ENCODE measurements around the gene C5orf63.
A peak's percentile ranks its signal among the peaks of the same experiment; 100 is the strongest.
"Not testable (repeated sequence)": the region's sequence is repeated elsewhere in the genome, so short reads cannot be mapped to it uniquely, and the experiment has no call there.

Gene C5orf63

GRCh38 chr5:127030259-127031146 lies 42.8 kb downstream of the C5orf63 start, which contains the start of gene MARCHF3:
Gene MARCHF3 (minus strand): TSS chr5:127030558. CDS start chr5:126918171, 112,387 bp downstream.
- DNase-seq = peak; percentile 98 to 99 (median 98)

- DNase-seq = peak; percentile 51 to 74 (median 64)
Observed at GRCh38 chr5:127029581-127030258, 43.6 kb downstream of the C5orf63 start.

DNA sequence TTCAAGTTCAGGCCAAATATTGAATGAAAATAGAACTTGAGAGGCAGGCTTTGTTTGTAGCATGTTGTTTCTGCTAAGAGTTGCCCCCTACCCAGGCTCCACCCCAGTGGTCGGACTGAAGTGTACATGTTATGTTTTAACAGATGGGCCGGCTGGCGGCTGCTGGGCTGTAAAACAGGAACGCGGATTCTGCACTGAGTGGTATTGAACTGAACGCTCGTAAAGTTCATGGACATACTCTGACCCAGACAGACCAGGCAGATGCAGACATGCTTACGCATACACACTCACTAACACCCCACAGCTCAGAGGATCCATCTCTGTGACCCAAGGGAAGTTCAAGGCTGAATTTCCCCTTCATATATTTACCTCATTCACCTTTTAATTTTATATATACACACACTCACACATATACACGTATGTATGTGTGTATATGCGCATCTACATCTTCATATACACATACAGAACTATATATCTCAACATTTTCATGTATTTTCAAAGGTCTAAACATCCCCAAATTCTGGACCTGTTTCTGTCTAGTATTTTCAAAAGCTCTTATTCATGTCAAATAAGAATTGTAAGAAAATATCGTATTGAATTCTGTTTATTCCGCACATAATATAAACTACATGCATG lies 44.4 kb downstream of the C5orf63 start:
- DNase-seq = peak; percentile 37 to 48 (median 45)

DNA sequence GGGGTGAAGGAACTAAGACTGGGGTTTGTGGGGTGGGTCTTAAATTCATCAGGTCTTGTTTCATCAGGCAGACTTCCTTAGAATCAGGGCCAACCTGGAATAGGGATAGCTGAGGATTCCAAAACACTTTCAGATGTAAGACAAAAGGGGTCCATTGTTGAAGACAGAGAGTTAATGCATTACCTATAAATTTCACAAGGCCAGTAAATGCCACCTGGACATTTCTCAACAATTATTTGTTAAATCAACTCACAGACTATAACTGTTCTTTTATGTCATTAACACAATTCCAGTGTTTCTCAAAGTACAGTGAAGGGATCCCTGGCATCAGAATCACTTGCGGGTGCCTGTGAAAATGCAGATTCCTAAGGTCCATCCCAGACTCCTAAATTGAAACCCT lies 45.8 kb downstream of the C5orf63 start:
- no peak for DNase-seq

DNA sequence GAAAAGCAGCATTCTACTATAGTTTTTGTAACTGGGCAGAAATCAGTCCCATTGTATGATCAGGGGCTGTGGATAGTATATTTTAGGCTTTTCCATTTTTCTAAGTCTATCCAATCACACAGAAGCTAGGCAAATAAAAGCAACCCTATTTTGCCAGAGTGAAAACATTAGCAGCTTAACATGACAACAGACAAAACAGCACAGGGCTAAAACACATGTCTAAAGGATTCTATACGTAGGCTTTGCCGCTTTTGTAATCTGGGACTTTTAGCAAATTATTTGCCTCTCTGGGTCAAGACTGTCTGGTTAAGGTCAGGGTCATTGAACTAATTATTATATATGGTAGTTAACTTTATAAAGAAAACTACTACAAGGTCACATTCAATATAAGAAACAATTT lies 47.1 kb downstream of the C5orf63 start:
- DNase-seq = no peak

GRCh38 chr5:127025467-127025866 lies 47.8 kb downstream of the C5orf63 start:
- DNase-seq = no peak

DNA sequence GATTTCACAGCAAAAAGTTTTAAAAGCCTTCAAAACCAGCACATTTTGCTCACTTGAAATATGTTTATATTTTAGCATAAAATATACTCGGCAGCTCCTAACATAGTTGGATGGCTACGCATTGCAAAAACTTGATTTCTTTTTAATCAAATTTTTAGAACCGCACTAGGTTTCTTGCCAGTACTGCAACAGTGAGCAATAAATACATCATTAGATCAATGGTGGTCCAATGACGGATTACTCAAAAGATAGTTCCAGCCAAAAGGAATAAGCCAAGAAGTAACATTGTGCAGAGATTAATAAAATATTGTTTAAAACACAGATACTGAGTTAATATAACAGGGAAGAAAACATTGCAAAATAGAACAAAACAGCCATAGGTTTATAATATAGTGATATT lies 48.5 kb downstream of the C5orf63 start:
- no peak for DNase-seq

DNA sequence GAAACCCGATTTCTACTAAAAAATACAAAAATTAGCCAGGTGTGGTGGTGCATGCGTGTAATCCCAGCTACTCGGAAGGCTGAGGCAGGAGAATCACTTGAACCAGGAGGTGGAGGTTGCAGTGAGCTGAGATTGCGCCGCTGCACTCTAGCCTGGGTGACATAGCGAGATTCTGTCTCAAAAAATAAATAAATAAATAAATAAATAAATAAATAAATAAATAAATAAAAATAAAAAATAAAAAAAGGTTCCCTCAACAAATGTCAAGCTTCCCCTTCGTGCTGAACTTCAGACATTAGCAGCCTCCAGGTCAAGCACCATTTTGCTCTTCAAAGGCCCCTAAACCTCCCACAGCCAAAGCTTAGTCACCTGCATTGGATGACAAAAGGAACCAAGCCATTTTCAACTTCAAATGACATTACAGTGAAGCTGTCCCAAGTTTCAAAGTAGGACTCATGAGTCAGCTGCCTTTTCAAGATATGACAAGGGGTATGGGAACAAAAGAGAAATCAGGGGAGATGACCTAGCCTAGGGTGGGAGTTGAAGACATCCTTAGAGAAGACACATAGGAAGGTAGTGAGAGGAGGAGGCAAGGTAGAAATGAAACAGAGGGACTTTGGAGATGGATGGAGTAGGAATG lies 49.6 kb downstream of the C5orf63 start:
- peak in 1 of 4 experiments; percentile 18 for DNase-seq

- no peak for DNase-seq
Observed at GRCh38 chr5:127022846-127023245, 50.5 kb downstream of the C5orf63 start.

- DNase-seq = no peak
Observed at GRCh38 chr5:127019928-127020327, 53.4 kb downstream of the C5orf63 start.

GRCh38 chr5:127016722-127017121 lies 56.6 kb downstream of the C5orf63 start:
- not testable (repeated sequence) for DNase-seq

GRCh38 chr5:127015716-127016115 lies 57.6 kb downstream of the C5orf63 start:
- DNase-seq = no peak

- peak; percentile 14 to 72 (median 42) for DNase-seq
Observed at GRCh38 chr5:127014573-127014972, 58.7 kb downstream of the C5orf63 start.

DNA sequence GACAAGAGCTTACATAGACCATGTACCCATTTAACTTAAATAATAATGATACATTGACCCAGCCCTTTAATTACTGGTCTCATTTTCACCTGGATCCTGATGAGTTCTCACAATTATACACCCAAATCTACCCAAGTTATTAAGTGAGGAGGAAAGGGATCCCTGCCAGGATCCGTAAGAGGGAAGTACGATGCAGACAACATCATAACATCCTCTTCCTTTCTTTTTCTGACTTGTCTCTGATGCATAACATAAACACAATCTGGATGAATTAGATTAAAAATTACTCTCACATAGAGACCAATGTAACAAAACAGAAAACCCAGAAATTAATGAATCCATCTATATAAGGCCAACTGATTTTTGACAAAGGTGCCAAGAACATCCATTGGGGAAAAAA lies 59.9 kb downstream of the C5orf63 start:
- no peak for DNase-seq

GRCh38 chr5:127012916-127013315 lies 60.4 kb downstream of the C5orf63 start:
- no peak for DNase-seq

- DNase-seq = peak in 3 of 4 experiments; percentile 15 to 46 (median 16)
Observed at GRCh38 chr5:127011961-127012644, 61.2 kb downstream of the C5orf63 start.

DNA sequence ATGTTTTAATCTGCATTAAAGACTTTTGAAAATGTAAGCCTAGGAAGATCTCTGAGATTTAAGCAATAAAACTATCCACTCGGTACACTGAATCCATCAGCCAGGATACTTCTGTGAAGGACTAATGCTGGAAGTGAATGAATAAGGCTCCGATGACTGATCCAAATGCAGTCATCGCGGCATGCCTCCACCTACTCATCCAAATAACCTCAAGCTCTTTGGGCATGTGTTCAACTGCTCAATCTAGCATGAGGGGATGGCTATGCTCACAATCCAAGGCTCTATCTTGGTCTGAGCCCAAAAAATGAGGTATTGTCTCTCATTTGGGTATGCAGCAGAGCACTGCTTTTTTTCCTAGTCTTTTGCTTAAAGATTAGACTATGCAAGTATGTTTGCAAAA lies 62.1 kb downstream of the C5orf63 start:
- DNase-seq = peak in 2 of 4 experiments; percentile 20 to 52

- DNase-seq = no peak
Observed at GRCh38 chr5:127010362-127010761, 62.9 kb downstream of the C5orf63 start.

- no peak for DNase-seq
Observed at GRCh38 chr5:127009784-127010183, 63.5 kb downstream of the C5orf63 start.

DNA sequence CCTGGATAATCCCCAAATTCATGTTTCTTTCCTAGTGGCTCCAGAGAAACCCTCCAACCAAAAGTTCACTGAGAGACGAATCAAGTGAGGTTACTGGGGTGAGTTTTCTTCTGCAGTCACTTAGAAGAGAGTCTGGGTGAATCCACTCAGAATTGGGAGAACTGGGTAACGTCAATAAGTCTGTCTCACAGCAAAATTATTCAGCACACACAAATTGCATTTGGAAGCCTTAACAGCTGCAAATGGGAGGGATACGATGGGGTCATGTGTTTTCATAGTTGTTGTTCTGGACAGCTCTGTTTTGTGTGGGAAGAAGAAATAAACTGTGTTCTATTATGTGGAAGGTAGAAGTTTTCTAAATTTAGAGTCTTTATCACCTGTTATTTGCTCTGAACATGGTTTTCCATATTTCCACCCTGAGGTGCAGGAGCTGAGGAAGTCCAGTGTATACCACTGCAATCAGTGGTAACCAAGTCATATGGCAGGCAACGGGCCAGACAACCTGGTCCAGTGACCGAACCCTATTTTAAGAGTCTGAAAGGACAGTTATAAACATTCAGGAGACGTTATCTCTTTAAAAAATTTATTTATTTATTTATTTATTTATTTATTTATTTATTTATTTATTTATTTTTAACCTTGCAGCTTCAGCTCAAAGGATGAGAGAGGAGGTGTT lies 64.9 kb downstream of the C5orf63 start:
- no peak for DNase-seq

DNA sequence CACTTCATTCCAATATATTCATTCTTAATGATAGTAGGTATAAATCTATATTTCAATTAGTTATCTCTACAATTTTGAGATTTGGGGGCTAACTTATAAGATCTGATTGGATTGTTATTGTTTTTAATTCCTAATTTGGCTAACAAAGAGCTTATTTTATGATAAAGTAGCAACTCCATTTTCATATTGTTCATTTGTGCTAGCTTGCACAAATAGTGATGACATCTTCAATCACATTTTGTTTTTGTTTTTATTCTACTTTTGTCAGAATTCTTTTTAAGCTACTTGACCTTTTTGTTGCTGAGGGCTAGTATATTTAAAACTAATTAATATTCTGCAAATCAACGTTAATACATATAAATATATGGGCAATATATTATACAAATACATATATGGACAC lies 65.8 kb downstream of the C5orf63 start:
- no peak for DNase-seq
